GM21515 (cell line): Measurements from ENCODE around the gene DNAH2.
"Not testable (repeated sequence)": the region's sequence is repeated elsewhere in the genome, so short reads cannot be mapped to it uniquely, and the experiment has no call there.

ENCODE experiments used
- ATAC-seq: cut with Tn5 transposase; IDR thresholded peaks from one replicate; pipeline ENCODE4 v1.9.1; 2021; ENCODE audit not compliant: unreplicated experiment

Gene DNAH2

GRCh38 chr17:7769854-7770253, 52.3 kb downstream of the DNAH2 start:
- ATAC-seq, result no peak

- no peak for ATAC-seq
Observed at GRCh38 chr17:7774055-7774521, 56.5 kb downstream of the DNAH2 start.

DNA sequence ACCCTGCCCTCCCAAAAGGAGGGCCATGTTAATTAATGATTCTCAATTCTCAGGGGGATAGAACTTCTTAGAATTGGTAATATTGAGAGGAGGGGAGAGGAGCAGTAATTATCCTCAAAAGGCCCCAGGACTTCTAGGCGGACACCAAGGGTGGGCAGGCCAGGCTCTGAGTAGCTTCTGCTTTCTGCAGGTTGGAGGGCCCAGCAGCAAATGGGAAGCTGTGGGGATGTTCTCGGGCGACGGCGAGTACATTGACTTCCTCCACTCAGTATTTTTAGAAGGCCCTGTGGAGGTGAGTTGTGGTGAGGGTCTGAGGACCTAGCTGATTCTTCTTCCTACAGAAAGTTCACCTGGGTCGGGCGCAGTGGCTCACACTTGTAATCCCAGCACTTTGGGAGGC, 57.5 kb downstream of the DNAH2 start:
- ATAC-seq, result no peak

DNA sequence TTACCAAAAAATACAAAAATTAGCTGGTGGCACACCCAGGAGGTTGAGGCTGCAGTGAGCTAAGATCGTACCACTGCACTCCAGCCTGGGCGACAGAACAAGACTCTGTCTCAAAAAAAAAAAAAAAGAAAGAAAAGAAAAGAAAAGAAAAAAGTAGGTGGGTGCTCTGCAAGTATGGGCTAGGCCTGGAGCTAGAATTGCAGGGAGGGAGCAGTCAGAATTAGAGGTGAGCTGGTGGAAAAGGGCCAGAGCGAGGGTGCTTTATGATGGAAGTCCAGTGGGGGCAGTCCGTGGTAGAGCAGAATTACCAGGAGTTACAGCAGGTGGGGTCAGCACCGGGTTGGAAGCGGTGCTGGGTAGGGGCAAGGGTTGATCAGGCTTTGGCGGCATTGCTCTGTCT, 59.5 kb downstream of the DNAH2 start:
- no peak for ATAC-seq

GRCh38 chr17:7780736-7781135, 63.2 kb downstream of the DNAH2 start:
- no peak for ATAC-seq

- no peak for ATAC-seq
Observed at GRCh38 chr17:7781429-7781828, 63.9 kb downstream of the DNAH2 start.

DNA sequence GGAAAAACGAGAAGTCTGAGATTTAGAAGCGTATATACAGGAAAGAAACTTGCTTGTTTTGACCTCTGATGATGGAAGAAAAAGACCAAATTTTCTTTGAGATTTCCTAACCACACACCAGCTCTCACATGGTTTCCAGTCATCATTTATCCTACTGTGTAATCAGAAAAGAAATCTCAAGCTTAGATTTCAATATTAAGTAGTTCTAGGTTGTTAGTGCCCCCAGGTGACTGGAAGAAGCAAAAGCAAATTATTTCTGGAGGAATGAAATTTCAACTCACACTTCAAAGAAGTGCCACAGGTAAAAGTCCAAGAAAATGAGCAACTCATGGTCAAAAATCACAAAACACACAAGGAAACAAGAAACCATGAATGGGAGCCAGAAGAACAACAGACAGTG, 64.7 kb downstream of the DNAH2 start:
- no peak for ATAC-seq

GRCh38 chr17:7786866-7787265, 69.3 kb downstream of the DNAH2 start:
- ATAC-seq, result no peak

- no peak for ATAC-seq
Observed at GRCh38 chr17:7789131-7789530, 71.6 kb downstream of the DNAH2 start.

DNA sequence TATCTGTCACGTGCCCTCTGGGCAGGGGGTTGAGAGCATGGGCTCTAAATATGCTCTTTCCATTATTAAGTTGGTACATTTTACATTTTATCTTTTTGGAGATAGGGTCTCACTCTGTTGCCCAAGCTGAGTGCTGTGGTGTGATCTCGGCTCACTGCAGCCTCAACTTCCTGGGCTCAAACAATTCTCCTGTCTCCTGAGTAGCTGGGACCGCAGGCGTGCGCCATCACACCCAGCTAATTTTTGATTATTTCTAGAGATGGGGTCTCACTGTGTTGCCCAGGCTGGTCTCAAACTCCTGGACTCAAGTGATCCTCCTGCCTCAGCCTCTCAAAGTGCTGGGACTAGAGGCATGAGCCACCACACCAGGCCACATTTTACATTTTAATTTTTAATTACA, 72.6 kb downstream of the DNAH2 start:
- no peak for ATAC-seq

DNA sequence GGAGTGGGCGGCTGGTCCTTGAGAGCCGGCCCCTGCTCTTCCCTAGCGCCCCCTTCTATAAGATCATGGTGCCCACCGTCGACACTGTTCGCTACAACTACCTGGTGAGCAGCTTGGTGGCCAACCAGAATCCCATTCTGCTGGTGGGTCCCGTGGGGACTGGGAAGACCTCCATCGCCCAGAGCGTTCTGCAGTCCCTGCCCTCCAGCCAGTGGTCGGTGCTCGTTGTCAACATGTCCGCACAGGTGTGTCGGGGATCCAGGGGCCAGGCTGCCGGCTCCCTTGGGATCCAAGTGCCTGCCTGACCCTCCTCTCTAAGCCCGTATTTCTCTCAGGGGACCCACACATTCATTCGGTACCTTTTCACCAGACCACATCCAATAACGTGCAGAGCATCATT, 75.1 kb downstream of the DNAH2 start:
- no peak for ATAC-seq

- ATAC-seq, result no peak
Observed at GRCh38 chr17:7794075-7794663, 76.6 kb downstream of the DNAH2 start.

GRCh38 chr17:7797976-7798375, 80.4 kb downstream of the DNAH2 start:
- ATAC-seq, result no peak

DNA sequence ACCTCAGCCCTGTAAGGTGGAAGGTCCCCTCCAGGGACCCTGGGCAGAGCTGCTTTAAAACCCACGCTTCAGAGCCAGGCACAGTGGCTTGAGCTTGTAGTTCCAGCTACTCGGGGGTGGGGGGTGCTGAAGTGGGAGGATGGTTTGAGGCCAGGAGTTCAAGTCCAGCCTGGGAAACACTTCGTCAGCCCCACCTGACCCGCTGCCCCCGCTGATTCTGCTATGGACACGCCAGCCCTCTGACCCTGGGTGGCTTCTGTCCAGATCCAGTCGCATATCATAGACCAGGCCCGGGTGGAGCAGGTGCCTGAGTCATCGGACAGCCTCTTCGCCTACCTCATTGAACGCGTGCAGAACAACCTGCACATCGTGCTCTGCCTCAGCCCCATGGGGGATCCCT, 81.3 kb downstream of the DNAH2 start:
- ATAC-seq, result no peak

DNA sequence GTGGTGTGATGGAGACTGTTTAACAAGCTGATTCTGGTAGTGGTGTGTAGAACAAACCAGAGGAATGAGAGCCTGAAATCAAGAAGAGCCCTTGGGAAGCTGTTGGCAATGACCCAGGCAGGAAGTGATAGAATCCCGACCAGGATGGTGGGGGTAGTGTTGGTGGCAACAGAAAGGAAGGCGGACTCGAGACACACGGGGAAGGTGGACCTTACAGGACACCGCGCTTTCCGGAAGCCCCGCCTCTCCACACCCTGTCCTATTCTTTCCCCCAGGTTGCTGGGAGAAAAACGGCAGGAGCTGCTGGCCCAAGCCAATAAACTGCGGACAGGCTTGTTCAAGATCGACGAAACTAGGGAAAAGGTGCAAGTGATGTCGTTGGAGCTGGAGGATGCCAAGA, 86.4 kb downstream of the DNAH2 start:
- no peak for ATAC-seq

- no peak for ATAC-seq
Observed at GRCh38 chr17:7806587-7806986, 89.0 kb downstream of the DNAH2 start.

DNA sequence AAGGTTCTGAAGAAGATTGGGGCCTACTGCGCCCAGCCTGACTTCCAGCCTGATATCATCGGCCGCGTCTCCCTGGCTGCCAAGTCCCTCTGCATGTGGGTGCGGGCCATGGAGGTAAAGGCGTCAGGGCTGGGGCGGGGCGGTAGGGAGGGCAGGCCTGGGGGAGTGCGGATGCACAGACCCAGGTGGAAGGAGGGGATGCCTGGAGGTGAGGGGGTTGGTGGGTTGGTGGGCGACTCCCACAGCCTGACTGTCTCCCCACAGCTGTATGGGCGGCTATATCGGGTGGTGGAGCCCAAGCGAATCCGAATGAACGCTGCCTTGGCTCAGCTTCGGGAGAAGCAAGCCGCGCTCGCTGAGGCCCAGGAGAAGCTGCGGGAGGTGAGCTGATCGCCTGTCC, 89.7 kb downstream of the DNAH2 start:
- ATAC-seq, result no peak

DNA sequence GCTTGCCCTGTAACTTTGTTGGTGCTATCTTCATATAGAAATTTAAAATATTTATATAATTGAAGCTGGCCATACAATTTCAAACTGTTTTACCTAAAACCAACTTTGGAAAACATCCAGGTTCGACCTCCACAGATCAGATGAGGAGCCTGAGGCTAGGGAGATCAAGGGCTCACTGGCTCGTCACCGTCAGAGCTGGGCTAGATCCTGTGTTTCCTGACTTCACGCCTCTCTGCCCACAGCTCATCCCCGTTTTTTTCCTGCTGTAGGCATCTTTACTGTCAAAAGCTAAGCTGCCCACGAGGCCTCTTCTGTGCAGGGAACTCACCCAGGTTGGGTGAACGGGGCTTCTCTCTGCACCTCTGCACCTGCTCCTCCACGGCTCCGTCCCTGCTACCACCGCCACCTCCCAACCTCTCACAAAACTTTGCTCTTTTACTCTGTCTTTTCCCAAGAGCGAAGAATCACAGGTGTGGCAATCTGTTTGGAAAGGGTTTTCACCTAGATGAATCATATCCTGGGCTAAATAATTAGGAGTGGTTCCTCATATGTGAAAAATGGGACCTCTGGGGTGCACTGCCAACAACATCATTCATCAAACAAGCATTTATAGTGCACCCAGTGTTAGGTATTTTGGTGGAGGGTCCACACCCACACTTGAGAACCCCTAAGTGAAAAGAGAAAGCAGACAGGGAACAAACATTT, 91.7 kb downstream of the DNAH2 start:
- no peak for ATAC-seq

DNA sequence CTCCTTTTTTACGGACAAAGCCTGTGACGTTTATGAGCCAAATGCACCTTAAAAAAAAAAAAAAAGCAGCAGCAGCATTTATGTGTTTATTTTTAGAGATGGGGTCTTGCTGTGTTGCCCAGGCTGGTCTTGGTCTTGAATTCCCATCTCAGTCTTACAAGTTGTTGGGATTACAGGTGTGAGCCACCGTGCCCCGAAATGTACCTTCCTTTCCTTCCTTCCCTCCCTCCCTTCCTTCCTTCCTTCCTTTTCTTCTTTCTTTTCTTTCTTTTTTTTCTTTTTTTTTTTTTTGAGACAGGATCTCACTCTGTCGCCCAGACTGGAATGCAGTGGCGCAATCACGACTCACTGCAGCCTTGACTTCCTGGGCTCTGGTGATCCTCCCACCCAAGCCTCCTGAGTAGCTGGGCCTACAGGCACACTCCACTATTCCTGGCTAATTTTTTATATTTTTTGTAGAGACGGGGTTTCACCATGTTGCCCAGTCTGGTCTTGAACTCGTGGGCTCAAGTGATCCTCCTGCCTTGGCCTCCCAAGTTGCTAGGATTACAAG, 92.3 kb downstream of the DNAH2 start:
- ATAC-seq, result not testable (repeated sequence)

DNA sequence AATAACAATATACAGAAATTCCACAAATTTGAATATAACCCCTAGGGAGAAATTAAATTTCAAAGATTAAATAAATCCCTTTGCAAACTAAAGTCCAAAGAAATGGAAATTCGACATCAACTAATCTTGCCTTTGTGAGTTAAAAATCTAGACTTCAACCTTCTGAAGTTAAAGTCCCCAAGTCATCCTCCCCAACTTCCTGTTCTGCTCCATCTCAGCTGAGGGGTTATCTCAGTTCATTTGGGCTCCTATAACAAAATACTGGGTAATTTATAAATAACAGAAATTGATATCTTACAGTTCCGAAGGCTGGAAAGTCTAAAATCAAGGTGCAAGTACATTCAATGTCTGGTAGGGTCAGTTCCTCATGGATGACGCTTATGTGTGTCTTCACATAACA, 93.7 kb downstream of the DNAH2 start:
- ATAC-seq, result no peak

DNA sequence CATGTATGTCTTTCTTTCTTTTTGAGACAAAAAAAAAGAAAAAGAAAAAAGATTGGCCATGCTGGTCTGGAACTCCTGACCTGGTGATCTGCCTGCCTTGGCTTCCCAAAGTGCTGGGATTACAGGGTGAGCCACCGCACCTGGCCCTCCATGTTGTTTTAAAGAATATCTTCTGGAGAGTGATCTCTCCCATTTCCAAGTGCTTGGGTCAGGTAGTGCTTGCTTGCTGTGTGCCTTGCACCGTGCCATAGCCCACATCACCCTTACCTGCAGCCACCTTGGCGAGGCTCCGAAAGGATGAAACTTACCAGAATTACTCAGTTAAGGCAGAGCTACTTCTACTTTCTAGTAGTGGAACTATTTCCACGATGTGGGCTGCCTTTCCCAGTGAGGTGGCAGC, 97.4 kb downstream of the DNAH2 start:
- no peak for ATAC-seq

DNA sequence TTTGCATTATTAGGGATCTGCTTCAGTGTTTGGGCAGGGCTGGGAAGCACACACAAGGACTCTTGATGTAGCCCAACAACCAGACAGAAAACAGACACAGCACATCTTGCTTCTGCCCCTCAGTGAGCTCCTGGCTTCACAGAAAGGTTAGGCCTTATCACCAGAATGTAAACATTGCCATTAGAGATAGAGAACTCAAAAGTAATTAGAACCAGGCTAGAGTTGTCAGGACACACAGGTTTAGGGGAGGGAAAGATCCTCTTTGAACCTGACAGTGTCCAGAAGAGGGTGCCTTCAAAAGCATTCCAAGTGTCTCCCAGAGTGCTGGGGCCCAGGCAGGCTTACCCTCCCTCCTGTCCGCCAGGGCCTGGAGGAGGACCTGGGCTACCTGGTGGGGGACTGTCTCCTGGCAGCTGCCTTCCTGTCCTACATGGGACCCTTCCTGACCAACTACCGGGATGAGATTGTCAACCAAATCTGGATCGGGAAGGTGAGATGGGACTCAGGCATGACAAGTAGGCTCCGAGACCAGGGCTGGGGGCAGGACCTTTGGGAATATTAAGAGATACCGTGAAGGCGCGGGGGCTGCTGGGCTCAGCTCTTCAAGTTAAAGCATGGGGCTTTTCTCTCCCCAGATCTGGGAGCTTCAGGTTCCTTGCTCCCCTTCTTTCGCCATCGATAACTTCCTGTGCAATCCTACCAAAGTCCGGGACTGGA, 99.5 kb downstream of the DNAH2 start:
- no peak for ATAC-seq
